GM10248 (cell line): Measurements from ENCODE around the gene LRRC41.
"Not testable (repeated sequence)": the region's sequence is repeated elsewhere in the genome, so short reads cannot be mapped to it uniquely, and the experiment has no call there.

Source experiments
- CTCF ChIA-PET: fragments of 300-600 bp; sonication (Branson Sonifier 250); formaldehyde crosslinking; extraction: SDS; loops from one replicate; lab custom pipeline; 2021; ENCODE audit warnings: antibody characterized with exemption; lab: Yijun Ruan, JAX
- POLR2A ChIA-PET: fragments of 350-650 bp; sonication (Branson Sonifier 250); formaldehyde crosslinking; extraction: SDS; loops from one replicate; lab custom pipeline; 2020; ENCODE audit warnings: antibody characterized with exemption; lab: Yijun Ruan, JAX
- DNase-seq: peaks from one replicate; pipeline ENCODE4 v3.0.0; 2012; ENCODE audit errors: extremely low spot score
- TF ChIP-seq, protein P1 (sequence below): IDR thresholded peaks from 2 replicates; pipeline ENCODE4 v1.5.1; 2012; ENCODE audit warnings: mild to moderate bottlenecking, low read depth; ENCODE audit errors: extremely low read depth, missing control alignments, control extremely low read depth

Gene LRRC41

GRCh38 chr1:46256523-46256922 is 46.9 kb downstream of the LRRC41 start:
- CTCF ChIA-PET, result interaction anchor here (1.5 to 1.9 kb wide), 2 partner anchors 9 to 33 kb away, joined by 4 to 8 read pairs; no protein-coding TSS in a partner anchor
- POLR2A ChIA-PET, result interaction anchor here (0.6 kb wide), 1 partner anchor 17 kb away, joined by 3 read pairs; no protein-coding TSS in a partner anchor
- TF ChIP-seq, protein P1, sequence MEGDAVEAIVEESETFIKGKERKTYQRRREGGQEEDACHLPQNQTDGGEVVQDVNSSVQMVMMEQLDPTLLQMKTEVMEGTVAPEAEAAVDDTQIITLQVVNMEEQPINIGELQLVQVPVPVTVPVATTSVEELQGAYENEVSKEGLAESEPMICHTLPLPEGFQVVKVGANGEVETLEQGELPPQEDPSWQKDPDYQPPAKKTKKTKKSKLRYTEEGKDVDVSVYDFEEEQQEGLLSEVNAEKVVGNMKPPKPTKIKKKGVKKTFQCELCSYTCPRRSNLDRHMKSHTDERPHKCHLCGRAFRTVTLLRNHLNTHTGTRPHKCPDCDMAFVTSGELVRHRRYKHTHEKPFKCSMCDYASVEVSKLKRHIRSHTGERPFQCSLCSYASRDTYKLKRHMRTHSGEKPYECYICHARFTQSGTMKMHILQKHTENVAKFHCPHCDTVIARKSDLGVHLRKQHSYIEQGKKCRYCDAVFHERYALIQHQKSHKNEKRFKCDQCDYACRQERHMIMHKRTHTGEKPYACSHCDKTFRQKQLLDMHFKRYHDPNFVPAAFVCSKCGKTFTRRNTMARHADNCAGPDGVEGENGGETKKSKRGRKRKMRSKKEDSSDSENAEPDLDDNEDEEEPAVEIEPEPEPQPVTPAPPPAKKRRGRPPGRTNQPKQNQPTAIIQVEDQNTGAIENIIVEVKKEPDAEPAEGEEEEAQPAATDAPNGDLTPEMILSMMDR, result no peak
- no peak for DNase-seq

DNA sequence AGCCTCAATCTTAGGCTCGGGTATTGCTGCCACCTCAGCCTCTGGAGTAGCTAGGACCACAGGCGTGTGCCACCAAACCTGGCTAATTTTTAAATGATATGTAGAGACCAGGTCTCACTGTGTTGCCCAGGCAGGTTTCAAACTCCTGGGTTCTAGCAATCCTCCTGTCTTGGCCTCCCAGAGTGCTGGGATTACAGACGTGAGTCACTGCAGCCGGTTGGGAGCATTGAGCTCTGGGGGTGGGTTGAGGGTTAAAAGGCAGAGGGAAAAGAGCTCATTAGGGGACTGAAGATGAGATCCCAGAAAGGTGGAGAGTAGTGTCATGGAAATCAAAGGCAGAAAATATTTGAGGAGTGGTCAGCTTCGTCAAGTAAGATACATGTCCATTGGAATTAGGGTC is 48.7 kb downstream of the LRRC41 start:
- DNase-seq, result no peak
- CTCF ChIA-PET, result interaction anchor here (0.8 to 1.9 kb wide), 3 partner anchors 9 to 31 kb away, joined by 3 to 8 read pairs (median 3); no protein-coding TSS in a partner anchor
- POLR2A ChIA-PET, result no interaction called here
- TF ChIP-seq, protein P1, result no peak

- ChIA-PET CTCF (interaction anchor here (0.9 to 3.8 kb wide), 4 partner anchors 17 to 101 kb away, joined by 3 to 39 read pairs (median 4); no protein-coding TSS in a partner anchor), POLR2A (no interaction called here)
These were observed 55.1 kb downstream of the LRRC41 start for GRCh38 chr1:46248122-46248920.

DNA sequence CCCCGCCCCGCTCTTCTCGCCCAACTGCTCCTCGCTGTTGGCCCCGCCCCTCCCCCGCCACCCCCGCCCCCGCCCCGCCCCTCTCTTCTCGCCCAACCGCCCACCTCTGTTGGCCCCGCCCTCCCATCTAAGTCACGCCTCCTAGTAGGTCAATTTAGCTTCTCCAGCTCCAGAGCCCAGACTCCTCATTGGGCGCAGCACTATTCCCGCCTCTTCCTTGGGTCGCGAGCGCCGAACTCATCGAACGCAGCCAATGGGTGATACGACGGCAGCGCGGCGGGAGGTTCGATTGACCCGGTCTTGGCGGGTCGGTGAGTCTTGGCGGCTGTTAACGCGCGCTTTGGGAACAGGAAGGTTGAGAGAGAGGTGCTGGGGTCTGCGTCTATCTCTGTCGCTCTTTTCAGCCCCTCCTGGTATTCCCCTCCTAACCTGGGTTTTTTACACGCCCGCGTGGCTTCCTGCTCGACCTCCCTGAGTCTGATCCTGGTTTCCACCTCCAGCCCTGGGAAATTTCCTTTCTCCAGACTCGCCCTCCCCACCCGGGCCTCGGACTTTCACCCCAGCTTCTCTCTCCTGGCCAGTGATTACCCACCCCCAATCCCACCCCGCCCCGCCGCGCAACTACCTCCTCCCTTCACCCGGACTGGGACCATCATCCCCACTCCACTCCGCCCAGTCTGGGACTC is 55.8 kb downstream of the LRRC41 start, which contains the start of gene RAD54L:
Gene RAD54L, plus strand, starts transcription at position 328 of the 686 bp plus-strand sequence. CDS start 643 bp downstream, outside the sequence.
- ChIA-PET CTCF (interaction anchor here (0.6 to 4.8 kb wide), 8 partner anchors 8 to 101 kb away, joined by 3 to 44 read pairs (median 4); partner anchors contain the start of genes LRRC41 and UQCRH), POLR2A (interaction anchor here (0.6 to 1.2 kb wide), 9 partner anchors 10 to 463 kb away, joined by 3 to 11 read pairs (median 4); no protein-coding TSS in a partner anchor)
- peak; percentile 99 for DNase-seq

More at GRCh38 chr1:46248122-46248920, 55.1 kb downstream of the LRRC41 start:
- DNase-seq, result peak; percentile 24
- TF ChIP-seq, protein P1, result no peak

DNA sequence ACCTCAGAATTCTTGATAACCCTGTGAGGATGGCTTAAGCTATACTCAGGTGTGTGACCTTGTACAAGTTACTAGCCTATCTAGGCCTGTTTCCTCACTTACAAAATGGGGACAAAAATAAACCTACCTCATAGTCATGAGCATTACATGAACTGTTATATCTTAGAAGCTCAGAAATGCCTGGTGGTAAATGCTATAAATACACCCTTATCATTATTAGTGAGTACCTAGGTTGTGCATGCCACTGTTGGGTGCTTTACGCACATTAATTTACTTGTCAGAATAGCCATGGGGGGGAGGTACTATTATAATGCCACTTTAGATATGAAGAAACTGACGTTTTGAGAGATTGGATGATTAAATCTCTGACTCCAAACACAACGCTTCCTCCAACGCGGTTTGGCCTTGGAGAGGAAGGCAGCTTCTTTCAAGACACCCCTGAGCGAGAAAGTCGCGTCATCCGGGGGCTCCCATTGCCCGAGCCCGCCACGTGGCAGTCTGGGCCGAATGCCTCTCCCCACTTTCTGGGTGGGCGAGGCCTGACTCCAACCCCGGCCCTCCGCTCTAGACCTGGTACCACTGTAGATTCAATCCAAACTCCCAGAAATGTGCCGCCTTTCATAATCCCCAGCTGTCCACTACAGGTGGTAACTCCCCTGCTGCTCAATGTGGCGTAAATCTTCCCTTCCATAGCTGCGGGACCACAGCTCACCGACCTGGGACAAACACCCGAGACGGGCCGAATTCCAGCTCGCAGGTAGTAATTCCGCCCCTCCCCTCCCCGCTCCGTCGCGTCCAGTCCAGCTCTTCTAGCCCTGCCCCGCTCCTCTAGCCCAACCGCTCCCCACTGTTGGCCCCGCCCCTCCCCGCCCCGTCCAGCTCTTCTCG is 56.6 kb downstream of the LRRC41 start:
- TF ChIP-seq, protein P1, result no peak

More for the DNA sequence above, 55.8 kb downstream of the LRRC41 start, which contains the start of gene RAD54L:
- TF ChIP-seq, protein P1, result no peak

GRCh38 chr1:46246136-46246535 is 57.3 kb downstream of the LRRC41 start:
- DNase-seq, result not testable (repeated sequence)
- CTCF ChIA-PET, result interaction anchor here (1.3 to 4.8 kb wide), 5 partner anchors 13 to 103 kb away, joined by 3 to 44 read pairs (median 39); no protein-coding TSS in a partner anchor
- POLR2A ChIA-PET, result interaction anchor here (0.6 to 1.5 kb wide), 3 partner anchors 23 to 88 kb away, joined by 3 to 5 read pairs (median 4); no protein-coding TSS in a partner anchor

More for the DNA sequence above, 56.6 kb downstream of the LRRC41 start:
- POLR2A ChIA-PET, result interaction anchor here (0.5 to 1.5 kb wide), 10 partner anchors 11 to 462 kb away, joined by 3 to 11 read pairs (median 4); no protein-coding TSS in a partner anchor
- peak; percentile 40 for DNase-seq
- CTCF ChIA-PET, result interaction anchor here (0.6 to 4.8 kb wide), 9 partner anchors 9 to 102 kb away, joined by 3 to 44 read pairs (median 4); partner anchors contain the start of genes LRRC41 and UQCRH
